Heart left ventricle (tissue), 16 donors: ENCODE results near the gene ARAF. TPM values are rescaled to one million over a fixed set of nuclear protein-coding genes. Genes with fewer than 3 reads are reported as not detected.
"Not testable (repeated sequence)": the region's sequence is repeated elsewhere in the genome, so short reads cannot be mapped to it uniquely, and the experiment has no call there.

Experiments used
- ATAC-seq, 4 donors: fragments of 200-7000 bp; cut with Tn5 transposase; one replicate each; pipeline ENCODE4 v1.9.1; 2020 to 2022; ENCODE audit warnings: moderate library complexity in 4 of 4, mild to moderate bottlenecking in 3 of 4, moderate number of reproducible peaks in 1 of 4
- DNase-seq, 5 donors: peaks; one replicate each; pipeline ENCODE4 v3.0.0-alpha.2; 2020
- H3K27ac ChIP-seq, 12 donors: fragments of 200-600 bp; sonication (generic) in 4 of 12; one replicate each; pipeline versions ENCODE4 v1.5.0 to v1.8.0; 2016 to 2022; ENCODE audit warnings: mild to moderate bottlenecking in 2 of 12
- H3K27me3 ChIP-seq, 9 donors: fragments of 200-600 bp; sonication (generic) in 2 of 9; one replicate each; pipeline versions ENCODE4 v1.5.1 to v1.8.0; 2016 to 2022; ENCODE audit warnings: mild to moderate bottlenecking in 3 of 9
- H3K36me3 ChIP-seq, 9 donors: fragments of 200-600 bp; sonication (generic) in 2 of 9; one replicate each; pipeline versions ENCODE4 v1.5.0 to v1.8.0; 2018 to 2022; ENCODE audit warnings: mild to moderate bottlenecking in 2 of 9
- H3K4me1 ChIP-seq, 12 donors: fragments of 200-600 bp; sonication (generic) in 4 of 12; one replicate each; pipeline versions ENCODE4 v1.5.0 to v1.8.0; 2016 to 2022; ENCODE audit warnings: mild to moderate bottlenecking in 3 of 12
- H3K4me3 ChIP-seq, 12 donors: fragments of 200-600 bp; sonication (generic) in 4 of 12; one replicate each; pipeline versions ENCODE4 v1.5.0 to v1.8.0; 2017 to 2022; ENCODE audit warnings: mild to moderate bottlenecking in 9 of 12, moderate library complexity in 4 of 12
- H3K9me3 ChIP-seq, 12 donors: fragments of 200-600 bp; sonication (generic) in 4 of 12; one replicate each; pipeline versions ENCODE4 v1.5.0 to v1.8.0; 2016 to 2022; ENCODE audit warnings: mild to moderate bottlenecking in 1 of 12
- CTCF ChIP-seq, 12 donors: fragments of 200-600 bp; sonication (generic) in 4 of 12; IDR thresholded peaks; one replicate each; pipeline versions ENCODE4 v1.5.0 to v1.8.0; 2018 to 2022; ENCODE audit warnings: antibody characterized with exemption in 12 of 12, mild to moderate bottlenecking in 5 of 12
- POLR2A ChIP-seq, 2 donors: fragments of 450-650 bp; IDR thresholded peaks; one replicate each; pipeline ENCODE4 v1.6.1; 2017; ENCODE audit warnings: antibody characterized with exemption in 2 of 2, mild to moderate bottlenecking in 2 of 2, moderate library complexity in 2 of 2
- WGBS, 4 donors: extraction: QIAGEN DNeasy Blood & Tissue Kit in 2 of 4; methylation state at CpG; one replicate each; pipeline versions ENCODE4 v1.1.5 to v1.1.7; 2013 to 2018; 5-methylcytosine and 5-hydroxymethylcytosine counted together
- intact Hi-C, 10 donors: fragments of 100-400 bp; cut with DNase I; formaldehyde crosslinking; loops; one replicate each; pipeline versions ENCODE4 v1.11.1 to v1.14.2; 2022
- long read RNA-seq, 3 donors: library from polyadenylated mRNA; unstranded; transcript quantifications; one replicate each; pipeline ENCODE4 v2.0.0, GENCODE V29; 2020 to 2021
- polyA plus RNA-seq, 2 donors: library from polyadenylated mRNA; stranded (reverse); fragments of 200-250 nt; gene quantifications; one replicate each; pipeline ENCODE4 v1.2.3, GENCODE V29; 2013
- total RNA-seq, 9 donors: library from RNA; depleted of rRNA in 2 of 9; stranded (reverse); fragments of >200 nt in 2 of 9; fragmentation: NEBNext Ultra II Directional in 3 of 9; extraction: Animal tissue kit (Norgen Biotek cat#: 25700) in 3 of 9; gene quantifications; one replicate each; pipeline versions ENCODE4 v1.1.0 to v1.2.4, GENCODE V29; 2016 to 2023
- donor health status: ischemic (EF 13 %, LVEDD 7.1; RV severe dilation, severe dysfunction).
- donor health status: healthy with polysubstance abuse.
- donor health status: DM: no; HTN: yes; CAD: no.
- donor health status: DM: no; HTN: no; CAD: no.
- donor health status: ischemic (EF 25% LVEDD 6.9; RV normal size, moderate dysfunction).
- donor health status: ischemic (EF 25% LVEDD 5.7; RV mildly dilated, moderate dysfunction).
- donor health status: healthy.
- donor health status: DM: yes; HTN: yes; CAD: no.
- donor health status: ischemic (EF 35%, LVEDD 5.7; RV mildly dilated, moderate dysfunction).
- donor health status: nonischemic (EF 11% LVEDD 7.7; RV severe dilation, severe dysfunction).
- donor health status: DM: yes; HTN: yes; CAD: no.
- donor health status: PGD.
- donor health status: ischemic (EF 29% LVEDD 5.4; RV normal size, mild dysfunction).
- donor health status: nonischemic (EF 23%, LVEDD 6.1; RV moderate dilation, normal function).

Gene ARAF
- 10 to 100 TPM; 68.3 to 97.6 (median 85.1) TPM for total RNA-seq
- 10 to 100 TPM; 36.3 to 70.7 TPM for polyA plus RNA-seq
- long read RNA-seq, donor 1, transcript ARAF-202 (6 exons, 1,271 nt) = minor isoform, 6 of 65 reads
- long read RNA-seq, donor 1, transcript ARAF-203 (16 exons, 2,458 nt) = major isoform, 21 of 65 reads
- long read RNA-seq, donor 1, partial matches to known transcripts = 33 of 65 reads
- long read RNA-seq, donor 1, other reads (novel, unspliced or antisense) = 5 of 65 reads
- long read RNA-seq, donor 2, transcript ARAF-202 (6 exons, 1,271 nt) = minor isoform, 5 of 194 reads
- long read RNA-seq, donor 2, transcript ARAF-203 (16 exons, 2,458 nt) = major isoform, 123 of 194 reads
- long read RNA-seq, donor 2, partial matches to known transcripts = 64 of 194 reads
- long read RNA-seq, donor 2, other reads (novel, unspliced or antisense) = 1 of 194 reads
- long read RNA-seq, donor 3, transcript ARAF-203 (16 exons, 2,458 nt) = major isoform, 31 of 67 reads
- long read RNA-seq, donor 3, partial matches to known transcripts = 33 of 67 reads
- long read RNA-seq, donor 3, other reads (novel, unspliced or antisense) = 2 of 67 reads

GRCh38 chrX:47560934-47561658, at the start of gene ARAF:
ARAF (plus strand) TSS chrX:47561205; CDS start chrX:47562968, 1,763 bp downstream.
- H3K4me1 ChIP-seq = peaks cover 0 to 32% (median 7%) of the 10 kb centered on the region in 12 donors
- H3K27ac ChIP-seq = peak within 1 kb of the TSS; percentile 91 to 100 (median 97)
- 0 to 51% (median 22%) methylated on average over 41 to 59 of the region's 59 CpGs for WGBS, 4 donors
- H3K4me3 ChIP-seq = peak within 1 kb of the TSS; percentile 28 to 95 (median 68)
- no peaks in the 10 kb centered on the region for H3K27me3 ChIP-seq
- TF ChIP-seq CTCF (IDR thresholded peaks at IDR 0.05) = no peak
- TF ChIP-seq POLR2A (IDR thresholded peaks at IDR 0.05) = peak in 1 of 2 donors; percentile 54
- DNase-seq (peak; percentile 97 to 98 (median 97)), ATAC-seq (peak; percentile 91 to 95 (median 94))
- intact Hi-C loops = loop anchor here in 8 of 10 donors (5.0 to 10.0 kb wide), 8 partner anchors 54 to 466 kb away; partner anchors contain the start of genes CFP (in 1 of the 8) and SYN1 (in 1 of the 8)
- H3K9me3 ChIP-seq = no peaks in the 10 kb centered on the region
- peaks cover 0 to 35% (median 26%) of the 10 kb centered on the region in 9 donors for H3K36me3 ChIP-seq

GRCh38 chrX:47512383-47512782, 48.6 kb upstream of the ARAF start:
- H3K4me1 ChIP-seq, H3K4me3 ChIP-seq, DNase-seq, H3K36me3 ChIP-seq, H3K9me3 ChIP-seq, H3K27me3 ChIP-seq, H3K27ac ChIP-seq, intact Hi-C loops, ATAC-seq: not testable (repeated sequence)
- WGBS, 4 donors = 73 to 97% (median 82%) methylated on average over 4 to 6 of the region's 6 CpGs

GRCh38 chrX:47513034-47513965, 47.7 kb upstream of the ARAF start:
- DNase-seq, H3K27ac ChIP-seq, H3K9me3 ChIP-seq, H3K27me3 ChIP-seq, intact Hi-C loops, H3K4me1 ChIP-seq, H3K36me3 ChIP-seq: not testable (repeated sequence)
- ATAC-seq = peak in 3 of 4 donors; percentile 58 to 67 (median 65)
- 3 to 43% (median 16%) methylated on average over 13 to 46 of the region's 70 CpGs for WGBS, 4 donors
- H3K4me3 ChIP-seq = peak overlapping the region in 10 of 12 donors; percentile 22 to 48 (median 46)

GRCh38 chrX:47514533-47515235, 46.3 kb upstream of the ARAF start:
- Histone ChIP-seq H3K27ac (no peak overlapping the region), H3K36me3 (no peaks in the 10 kb centered on the region), H3K27me3 (peaks cover 0 to 8% (median 0%) of the 10 kb centered on the region in 9 donors), H3K4me1 (peaks cover 0 to 4% (median 0%) of the 10 kb centered on the region in 12 donors), H3K4me3 (no peak overlapping the region), H3K9me3 (no peaks in the 10 kb centered on the region)
- 65 to 87% (median 79%) methylated on average over 7 of the region's 7 CpGs for WGBS, 4 donors
- intact Hi-C loops = no loop called here
- no peak for ATAC-seq
- no peak for DNase-seq
- TF ChIP-seq POLR2A (IDR thresholded peaks at IDR 0.05) (no peak), CTCF (IDR thresholded peaks at IDR 0.05) (no peak)
